Dedifferentiated amniotic fluid mesenchymal stem cell (primary cell): Measurements from ENCODE around the gene RAB31.
A peak's percentile ranks its signal among the peaks of the same experiment; 100 is the strongest.

Experiments
- DNase-seq: peaks from one replicate; pipeline ENCODE4 v3.0.0-alpha.2; 2016; ENCODE audit errors: extremely low spot score

Gene RAB31

GRCh38 chr18:9863282-9863681 is 155.2 kb downstream of the RAB31 start:
- no peak for DNase-seq

DNA sequence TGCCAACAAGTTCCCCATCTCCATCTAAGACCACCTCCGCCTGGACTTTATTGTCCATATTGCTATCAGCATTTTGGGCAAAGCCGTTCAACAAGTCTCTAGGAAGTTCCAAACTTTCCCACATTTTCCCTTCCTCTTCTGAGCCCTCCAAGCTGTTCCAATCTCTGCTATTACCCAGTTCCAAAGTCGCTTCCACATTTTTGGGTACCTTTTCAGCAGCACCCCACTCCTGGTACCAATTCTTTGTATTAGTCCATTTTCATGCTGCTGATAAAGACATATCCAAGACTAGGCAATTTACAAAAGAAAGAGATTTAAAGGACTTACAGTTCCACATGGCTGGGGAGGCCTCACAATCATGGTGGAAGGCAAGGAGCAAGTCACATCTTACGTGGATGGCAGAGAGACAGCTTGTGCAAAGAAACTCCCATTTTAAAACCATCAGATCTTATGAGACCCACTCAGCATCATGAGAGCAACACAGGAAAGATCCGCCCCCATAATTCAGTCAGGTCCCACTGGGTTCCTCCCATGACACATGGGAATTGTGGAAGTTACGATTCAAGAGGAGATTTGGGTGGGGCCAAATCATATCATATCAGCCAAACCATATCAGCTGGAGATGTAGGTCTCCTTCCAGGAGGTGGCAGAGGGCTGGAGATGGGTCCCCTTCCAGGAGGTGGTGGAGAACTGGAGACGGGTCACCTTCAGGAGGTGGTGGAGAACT is 157.8 kb downstream of the RAB31 start:
- DNase-seq = no peak

GRCh38 chr18:9866627-9867026 is 158.5 kb downstream of the RAB31 start:
- DNase-seq = no peak

GRCh38 chr18:9867071-9867594 is 159.0 kb downstream of the RAB31 start:
- DNase-seq = no peak

DNA sequence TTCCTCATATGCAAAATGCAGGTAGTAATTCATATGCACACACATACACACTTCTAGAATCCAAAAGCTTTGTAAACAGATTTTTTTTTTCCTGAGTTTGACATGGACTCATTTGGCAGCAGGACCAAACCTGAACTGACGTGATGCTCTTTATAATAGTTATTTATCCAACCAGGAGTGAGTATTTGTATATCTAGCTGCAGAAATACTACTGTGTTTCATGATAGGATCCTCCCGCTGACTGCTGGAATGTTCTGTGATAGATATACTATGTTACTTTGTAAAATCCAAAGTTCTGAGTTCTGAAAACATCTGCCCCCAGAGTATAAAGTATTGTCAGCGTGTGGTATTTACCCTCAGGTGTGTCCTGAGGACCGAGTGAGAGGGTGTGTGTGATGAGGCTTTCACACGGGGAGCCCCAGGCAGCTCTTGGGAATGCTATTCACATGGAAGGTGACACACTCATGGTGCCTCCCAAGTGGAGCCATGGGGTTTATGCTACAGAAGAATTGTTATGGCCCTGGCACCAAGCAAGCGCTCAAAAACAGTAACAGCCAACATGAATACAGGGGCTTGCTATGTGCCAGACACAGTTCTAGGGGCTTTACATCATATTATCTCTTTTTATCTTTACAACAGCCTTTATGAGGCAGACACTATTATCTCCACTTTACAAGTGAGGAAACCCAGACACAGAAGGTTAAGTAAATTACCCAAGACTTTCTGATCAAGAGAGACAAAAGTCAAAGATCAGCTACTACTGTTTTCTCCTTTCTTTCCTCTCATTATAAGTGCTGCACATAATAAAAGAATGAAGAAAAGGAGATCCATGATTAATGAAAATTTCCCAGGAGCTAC is 161.0 kb downstream of the RAB31 start:
- DNase-seq = no peak

DNA sequence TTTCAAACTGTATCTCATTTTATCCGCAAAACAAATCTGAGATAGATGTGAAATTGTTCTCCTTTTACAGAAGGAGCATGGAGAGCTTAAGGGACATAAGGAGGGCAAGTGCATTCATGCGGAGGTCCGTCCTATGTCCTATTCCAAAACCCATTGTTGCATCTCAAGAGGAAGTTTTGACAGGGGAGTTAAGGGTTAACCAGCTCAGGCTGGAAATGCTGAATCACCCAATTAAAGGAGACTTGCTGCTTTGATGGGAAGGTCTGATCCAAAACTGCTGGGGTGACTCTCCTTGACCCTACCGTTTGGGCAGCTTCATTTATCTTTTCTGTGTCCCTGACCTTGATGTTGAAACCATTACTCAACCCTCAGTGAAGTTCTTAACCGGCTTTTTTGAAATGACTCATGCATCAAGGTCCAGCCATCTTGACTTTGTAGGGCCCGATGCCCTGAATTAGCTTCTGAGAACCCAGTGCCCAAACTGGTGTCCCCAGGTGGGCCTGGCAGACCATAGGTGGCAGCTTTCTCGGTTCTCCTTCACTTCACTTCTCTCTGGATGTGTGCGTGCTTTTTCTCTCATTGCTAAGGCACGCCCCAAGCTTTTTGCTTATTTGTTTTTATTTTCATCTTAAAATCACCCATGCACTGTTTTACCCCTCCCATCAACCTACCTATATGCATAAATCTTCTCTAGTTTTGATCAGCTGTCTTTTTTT is 161.8 kb downstream of the RAB31 start:
- no peak for DNase-seq

DNA sequence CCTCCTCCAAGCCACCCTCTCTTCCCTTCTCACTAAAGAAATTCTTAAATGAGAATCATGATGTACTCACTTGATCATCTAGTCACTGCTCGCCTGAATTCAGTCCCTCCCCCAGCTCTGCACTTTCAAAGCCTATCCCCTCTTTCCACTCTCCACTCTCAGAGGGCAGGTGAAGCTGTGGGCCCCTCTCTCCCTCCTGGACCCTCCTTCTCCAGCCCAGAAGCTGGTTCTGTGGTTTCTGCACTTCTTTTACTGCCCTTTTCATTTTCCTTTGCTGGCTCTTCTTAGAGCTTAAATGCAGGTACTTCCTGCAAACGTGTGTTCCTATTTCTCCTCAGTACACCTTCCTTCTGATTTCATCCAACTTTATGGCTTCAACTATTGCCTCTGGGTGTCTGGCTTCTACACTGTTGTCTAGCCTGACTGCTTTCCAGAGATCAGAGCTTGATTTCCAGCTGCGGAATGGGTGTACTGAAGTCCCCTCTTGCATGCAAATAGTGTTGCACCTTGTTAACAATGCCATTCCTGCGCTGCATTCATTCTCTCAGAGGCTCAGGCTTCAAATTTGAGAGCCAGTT is 162.4 kb downstream of the RAB31 start:
- DNase-seq = no peak

- DNase-seq = no peak
These were observed 163.2 kb downstream of the RAB31 start for GRCh38 chr18:9871244-9871746.

DNA sequence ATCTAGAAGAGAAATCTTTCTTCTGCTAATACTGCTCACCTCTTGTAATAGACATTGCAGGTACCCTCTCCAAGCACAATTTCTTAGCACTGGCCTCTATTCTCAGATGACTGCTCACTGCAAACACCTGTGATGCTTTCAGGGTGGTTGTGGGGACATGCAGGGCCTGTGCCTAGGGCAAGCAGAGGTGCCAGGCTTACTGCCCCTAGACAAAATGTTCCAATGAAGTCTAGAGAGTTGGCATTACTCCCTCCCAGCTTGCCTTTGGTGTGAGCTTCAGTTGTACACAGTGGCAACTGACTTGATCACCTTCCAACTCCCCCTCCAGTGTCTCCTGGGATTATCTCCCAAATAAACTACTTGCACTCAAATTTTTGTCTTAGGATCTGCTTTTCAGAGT is 164.7 kb downstream of the RAB31 start:
- DNase-seq = no peak

DNA sequence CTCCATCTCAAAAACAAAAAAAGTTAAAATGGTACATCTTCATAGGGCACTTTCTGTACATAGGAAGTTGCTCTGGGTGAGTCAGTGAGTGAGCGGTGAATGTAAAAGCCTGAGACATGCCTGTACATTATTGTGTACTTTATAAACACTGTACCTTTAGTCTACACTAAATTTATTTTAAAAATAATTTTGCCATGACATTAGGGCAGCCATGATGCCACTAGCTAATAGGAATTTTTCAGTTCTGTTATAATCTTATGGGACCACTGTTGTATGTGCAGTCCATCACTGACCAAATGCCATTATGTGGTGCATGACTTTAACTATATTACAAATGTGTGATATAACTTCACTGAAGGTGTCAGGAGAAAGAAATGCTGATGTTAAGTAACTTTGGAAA is 166.6 kb downstream of the RAB31 start:
- DNase-seq = no peak

- no peak for DNase-seq
These were observed 168.2 kb downstream of the RAB31 start for GRCh38 chr18:9876212-9876866.

DNA sequence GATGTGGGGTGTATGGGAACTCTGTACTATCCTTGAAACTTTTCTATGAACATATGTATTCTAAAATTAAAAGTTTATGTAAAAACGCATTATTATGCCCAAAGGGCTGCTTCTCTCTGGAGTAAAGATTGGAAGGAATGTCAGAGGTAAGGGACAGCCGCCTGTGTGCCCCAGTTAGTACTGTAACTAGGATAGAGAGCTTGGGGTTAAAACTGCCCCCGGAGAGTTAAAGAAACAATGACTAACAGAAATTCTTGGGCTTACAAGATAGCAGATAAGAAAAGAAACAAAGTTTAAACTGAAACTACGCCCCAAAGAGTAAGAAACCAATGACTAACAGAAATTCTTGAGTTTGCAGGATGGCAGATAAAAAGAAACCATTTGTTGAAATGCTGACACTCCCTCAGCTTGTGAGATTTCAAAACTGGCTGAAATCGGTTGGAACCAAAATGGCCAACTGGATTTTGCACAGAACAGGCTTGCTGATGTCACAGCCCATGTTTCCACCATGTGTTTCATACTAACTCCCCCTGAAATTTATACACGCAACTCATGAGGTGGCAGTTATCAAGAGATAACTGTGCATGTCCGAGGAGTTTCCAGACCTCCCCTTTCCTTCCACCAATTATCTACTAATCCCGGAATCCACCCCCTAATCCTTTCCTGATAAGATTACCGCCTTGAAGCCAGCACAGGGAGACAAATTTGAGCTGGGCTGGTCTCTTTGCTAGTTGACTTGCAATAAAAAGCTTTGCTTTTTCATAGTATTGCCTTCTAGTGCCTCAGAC is 169.0 kb downstream of the RAB31 start:
- peak; percentile 93 for DNase-seq

GRCh38 chr18:9877655-9878014 is 169.5 kb downstream of the RAB31 start:
- DNase-seq = no peak

- no peak for DNase-seq
These were observed 170.0 kb downstream of the RAB31 start for GRCh38 chr18:9878095-9878494.

DNA sequence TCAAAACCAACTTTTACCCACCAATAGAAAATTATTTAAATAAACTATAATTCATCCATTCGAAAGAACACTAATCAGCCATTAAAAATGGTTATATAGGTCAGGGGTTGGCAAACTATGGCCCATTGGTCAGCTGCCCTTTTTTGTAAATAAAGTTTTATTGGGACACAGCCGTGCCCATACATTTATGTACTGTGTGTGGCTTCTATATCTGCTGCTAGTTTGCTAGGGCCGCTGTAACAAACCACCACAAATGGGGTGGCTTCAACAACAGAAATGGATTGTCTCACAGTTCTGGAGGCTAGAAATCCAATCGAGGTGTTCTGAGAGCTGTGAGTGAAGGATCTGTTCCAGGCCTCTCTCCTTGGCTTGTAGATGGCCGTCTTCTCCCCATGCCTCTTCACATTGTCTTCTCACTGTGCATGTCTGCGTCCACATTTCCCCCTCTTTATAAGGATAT is 170.7 kb downstream of the RAB31 start:
- DNase-seq = no peak

GRCh38 chr18:9884090-9884489 is 176.0 kb downstream of the RAB31 start:
- DNase-seq = no peak

DNA sequence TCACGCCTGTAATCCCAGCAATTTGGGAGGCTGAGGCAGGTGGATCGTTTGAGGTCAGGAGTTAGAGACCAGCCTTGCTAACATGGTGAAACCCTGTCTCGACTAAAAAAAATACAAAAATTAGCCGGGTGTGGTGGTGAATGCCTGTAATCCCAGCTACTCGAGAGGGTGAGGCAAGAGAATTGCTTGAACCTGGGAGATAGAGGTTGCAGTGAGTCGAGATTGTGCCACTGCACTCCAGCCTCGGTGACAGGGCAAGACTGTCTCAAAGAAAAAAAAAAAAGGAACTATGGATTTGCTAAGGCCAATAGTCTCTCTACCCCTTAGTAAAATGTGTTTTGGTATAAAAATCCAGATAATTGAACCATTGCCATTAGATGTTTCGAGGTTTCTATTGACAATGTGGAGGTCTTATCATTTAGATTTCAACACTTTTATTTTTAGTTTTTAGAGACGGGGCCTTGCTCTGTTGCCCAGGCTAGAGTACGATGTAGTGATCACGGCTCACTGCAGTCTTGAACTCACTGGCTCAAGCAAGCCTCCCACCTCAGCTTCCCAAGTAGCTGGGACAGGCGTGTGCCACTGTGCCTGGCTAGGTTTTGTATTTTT is 176.5 kb downstream of the RAB31 start:
- DNase-seq = no peak

- no peak for DNase-seq
These were observed 177.3 kb downstream of the RAB31 start, which contains the start of gene TXNDC2 for GRCh38 chr18:9885170-9886004. TSS of gene TXNDC2 (plus strand) at chr18:9885973. CDS start at chr18:9886681, 708 bp downstream.

DNA sequence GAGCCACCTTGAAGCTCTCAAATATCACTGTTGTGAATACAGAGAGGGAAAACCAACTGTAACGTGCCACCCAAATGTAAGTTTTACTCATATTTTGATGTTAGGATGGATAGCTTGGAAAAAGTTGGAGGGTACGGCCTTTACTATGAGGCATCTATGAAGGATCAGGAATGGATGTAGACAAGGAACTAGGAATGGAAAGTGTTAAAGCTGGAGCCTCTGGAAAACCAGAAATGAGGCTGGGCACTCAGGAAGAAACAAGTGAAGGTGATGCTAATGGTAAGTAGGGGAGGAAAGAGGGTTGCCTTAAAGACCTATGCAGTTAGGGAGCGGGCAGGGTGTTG is 177.9 kb downstream of the RAB31 start:
- DNase-seq = no peak
